HUES48 (cell line): ENCODE measurements around the gene USP2.

Source experiments
- H3K27ac ChIP-seq: one replicate; pipeline ENCODE4 v1.7.0; 2013; ENCODE audit warnings: low read depth, low read length, inconsistent platforms
- H3K27me3 ChIP-seq: 2 replicates; pipeline ENCODE4 v1.6.1; 2013; ENCODE audit warnings: mild to moderate bottlenecking, low read length; ENCODE audit not compliant: control insufficient read depth, insufficient read depth
- H3K36me3 ChIP-seq: 2 replicates; pipeline ENCODE4 v1.6.1; 2013; ENCODE audit warnings: low read length; ENCODE audit not compliant: control insufficient read depth, insufficient read depth
- H3K4me1 ChIP-seq: 2 replicates; pipeline ENCODE4 v1.6.1; 2013; ENCODE audit warnings: mild to moderate bottlenecking, low read length; ENCODE audit not compliant: control insufficient read depth, insufficient read depth
- H3K4me3 ChIP-seq: 2 replicates; pipeline ENCODE4 v1.5.1; 2013; ENCODE audit warnings: mild to moderate bottlenecking, low read depth, low read length
- H3K9ac ChIP-seq: 2 replicates; pipeline ENCODE4 v1.6.1; 2013; ENCODE audit warnings: mild to moderate bottlenecking, low read depth, low read length, moderate library complexity
- H3K9me3 ChIP-seq: 2 replicates; pipeline ENCODE4 v1.6.1; 2013; ENCODE audit warnings: low read length; ENCODE audit not compliant: control insufficient read depth, insufficient read depth

The USP2 gene

DNA sequence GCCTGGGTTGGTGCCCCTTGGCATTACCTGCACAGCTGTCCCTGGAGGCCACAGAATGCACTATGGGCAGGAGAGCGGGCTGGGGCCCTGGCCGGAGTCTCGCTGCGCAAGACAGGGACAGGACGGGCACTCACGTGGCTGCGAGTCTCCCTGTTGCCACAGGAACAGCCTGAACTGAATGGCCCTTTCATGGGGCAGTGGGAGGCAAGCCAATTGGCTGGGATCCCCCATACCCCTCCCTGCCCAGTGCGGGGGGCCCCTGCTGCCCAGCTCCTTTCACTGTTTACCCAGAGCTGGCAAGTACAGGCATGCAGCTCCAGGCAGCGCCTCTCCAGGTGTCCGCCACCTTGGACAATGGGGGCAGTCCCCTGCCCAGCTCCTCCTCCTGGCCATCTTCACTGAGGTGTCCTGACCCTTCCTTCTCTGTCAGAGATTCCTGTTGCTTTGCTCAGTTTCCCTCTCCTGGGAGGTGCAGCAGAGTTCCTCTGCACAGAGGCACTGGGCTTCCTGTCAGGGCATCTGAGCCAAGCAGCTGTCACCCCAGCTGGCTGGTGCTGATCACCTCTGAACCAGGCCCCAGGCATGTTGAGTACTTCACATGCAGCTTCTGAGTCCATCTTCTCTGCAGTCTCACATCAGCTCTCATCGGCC is 5.2 kb downstream of the USP2 start:
- H3K4me3 ChIP-seq: no peak overlapping the region
- peak overlapping the region; percentile 31 for H3K27ac ChIP-seq
- no peaks in the 10 kb centered on the region for H3K9me3 ChIP-seq
- H3K27me3 ChIP-seq: peaks cover 18% of the 10 kb centered on the region
- H3K9ac ChIP-seq: no peak overlapping the region
- H3K36me3 ChIP-seq: no peaks in the 10 kb centered on the region
- peaks cover 64% of the 10 kb centered on the region for H3K4me1 ChIP-seq

DNA sequence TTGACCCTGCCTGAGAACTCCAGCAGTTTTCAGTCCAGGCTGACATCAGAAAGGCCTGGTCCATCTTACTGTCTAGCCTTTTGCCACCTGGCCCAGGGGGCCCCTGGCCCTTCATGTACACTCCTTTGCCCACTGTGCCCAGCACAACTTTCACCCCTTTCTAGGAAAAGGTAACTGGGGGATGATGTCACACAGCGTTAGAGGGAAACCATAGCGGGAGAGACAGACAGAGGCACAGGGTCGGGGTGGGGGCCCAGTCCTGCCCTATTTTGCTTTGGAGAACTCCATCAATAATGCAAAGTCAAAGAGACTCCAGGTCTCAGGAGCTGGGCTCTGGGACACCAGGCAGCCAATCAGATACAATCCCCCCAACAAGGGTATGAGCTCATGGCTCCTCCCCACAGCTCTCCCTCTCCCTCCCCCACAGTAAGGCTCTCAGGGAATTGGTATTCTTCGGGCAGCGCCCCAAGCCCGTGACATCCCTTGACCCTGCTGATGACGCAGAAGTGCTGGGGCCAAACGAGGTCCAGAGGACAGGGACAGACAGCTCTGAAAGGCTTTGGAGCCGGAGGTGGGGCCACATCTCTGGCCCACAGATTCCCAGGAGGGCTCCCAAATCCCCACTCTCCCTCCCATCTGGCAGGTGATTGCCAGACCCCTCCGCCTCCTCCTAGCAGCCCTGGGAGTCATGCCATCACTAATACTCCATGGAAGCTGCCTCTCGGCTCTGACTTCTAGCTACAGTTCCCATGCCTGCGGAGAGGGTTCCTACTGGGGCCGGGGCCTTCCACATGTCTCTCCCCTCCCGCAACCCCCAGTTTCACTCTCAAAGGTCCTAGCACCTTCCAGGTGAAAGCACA is 5.9 kb downstream of the USP2 start:
- no peak overlapping the region for H3K9ac ChIP-seq
- no peaks in the 10 kb centered on the region for H3K9me3 ChIP-seq
- H3K4me3 ChIP-seq: no peak overlapping the region
- H3K27me3 ChIP-seq: peaks cover 11% of the 10 kb centered on the region
- peaks cover 63% of the 10 kb centered on the region for H3K4me1 ChIP-seq
- no peaks in the 10 kb centered on the region for H3K36me3 ChIP-seq
- H3K27ac ChIP-seq: peak overlapping the region; percentile 31

DNA sequence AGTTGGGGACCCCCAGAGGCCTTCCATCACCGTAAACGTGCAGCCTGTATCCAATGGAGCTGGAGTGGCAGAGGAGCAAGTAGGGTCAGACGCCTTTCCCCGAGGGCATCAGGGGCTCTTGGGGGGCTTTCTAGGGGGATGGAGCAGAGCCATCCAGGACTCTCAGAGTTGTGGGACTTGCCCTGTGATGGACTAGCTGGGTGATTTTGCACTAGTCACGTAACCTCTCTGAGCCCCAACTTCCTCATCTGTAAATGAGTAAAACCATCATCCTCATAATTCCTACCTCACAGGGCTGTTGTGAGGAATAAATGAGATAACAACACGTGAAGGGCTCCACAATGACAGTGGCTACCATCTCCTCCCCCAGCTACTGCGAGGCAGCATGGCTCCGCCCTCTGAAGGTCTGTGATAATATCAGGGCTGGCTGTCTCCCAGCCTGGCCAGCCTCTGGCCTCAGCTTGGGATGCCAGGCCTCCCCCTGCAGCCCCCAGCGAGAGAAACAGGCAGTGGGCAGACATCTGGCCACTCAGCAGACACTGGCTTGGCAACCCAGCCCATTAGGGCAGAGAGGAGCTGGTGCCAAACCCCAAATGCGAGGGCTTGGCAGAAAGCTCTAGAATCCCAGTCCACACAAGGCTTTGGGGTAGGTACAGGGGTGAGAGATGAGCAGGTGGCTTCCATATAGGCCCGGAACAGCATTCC is 6.7 kb downstream of the USP2 start:
- Histone ChIP-seq H3K36me3 (no peaks in the 10 kb centered on the region), H3K27ac (no peak overlapping the region), H3K9ac (no peak overlapping the region), H3K27me3 (peaks cover 5% of the 10 kb centered on the region; the same call in 1 of the 2 replicates), H3K9me3 (no peaks in the 10 kb centered on the region), H3K4me3 (no peak overlapping the region), H3K4me1 (peaks cover 58% of the 10 kb centered on the region)

DNA sequence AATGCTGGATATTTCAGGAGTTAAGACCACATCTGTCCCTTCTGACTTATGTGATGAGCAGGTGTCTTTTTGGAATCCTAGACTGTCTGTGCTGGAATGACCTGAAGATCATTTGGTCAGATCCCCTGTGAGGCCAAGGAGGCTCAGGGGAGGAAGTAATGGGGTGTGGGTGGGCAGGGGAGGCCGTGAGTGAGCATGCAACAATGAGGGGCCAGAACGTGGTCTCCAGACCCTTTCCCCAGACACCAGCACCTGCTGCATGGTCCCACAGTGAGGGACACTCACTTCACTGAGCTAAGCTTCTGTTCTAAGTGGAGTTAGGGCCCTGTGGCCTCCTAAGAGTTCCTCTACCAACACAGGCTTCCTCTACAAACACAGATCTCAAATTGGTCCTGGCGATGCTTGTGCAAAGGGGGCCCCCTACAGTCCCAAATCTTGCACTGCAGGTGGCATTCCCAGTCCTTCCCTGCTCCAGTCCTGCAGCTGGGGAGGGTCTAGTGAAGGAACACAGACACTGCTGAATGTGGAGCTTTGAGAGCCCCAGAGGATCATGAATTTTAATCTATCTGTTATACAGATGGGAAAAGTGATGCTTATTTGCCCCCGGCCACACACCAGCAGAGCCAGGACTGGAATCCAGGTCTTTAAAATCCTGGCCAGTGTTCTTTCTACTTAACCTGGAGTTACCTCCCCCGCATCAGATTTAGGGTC is 7.4 kb downstream of the USP2 start:
- no peaks in the 10 kb centered on the region for H3K9me3 ChIP-seq
- no peak overlapping the region for H3K4me3 ChIP-seq
- no peaks in the 10 kb centered on the region for H3K36me3 ChIP-seq
- no peak overlapping the region for H3K27ac ChIP-seq
- H3K4me1 ChIP-seq: peaks cover 53% of the 10 kb centered on the region
- no peak overlapping the region for H3K9ac ChIP-seq
- no peaks in the 10 kb centered on the region for H3K27me3 ChIP-seq

DNA sequence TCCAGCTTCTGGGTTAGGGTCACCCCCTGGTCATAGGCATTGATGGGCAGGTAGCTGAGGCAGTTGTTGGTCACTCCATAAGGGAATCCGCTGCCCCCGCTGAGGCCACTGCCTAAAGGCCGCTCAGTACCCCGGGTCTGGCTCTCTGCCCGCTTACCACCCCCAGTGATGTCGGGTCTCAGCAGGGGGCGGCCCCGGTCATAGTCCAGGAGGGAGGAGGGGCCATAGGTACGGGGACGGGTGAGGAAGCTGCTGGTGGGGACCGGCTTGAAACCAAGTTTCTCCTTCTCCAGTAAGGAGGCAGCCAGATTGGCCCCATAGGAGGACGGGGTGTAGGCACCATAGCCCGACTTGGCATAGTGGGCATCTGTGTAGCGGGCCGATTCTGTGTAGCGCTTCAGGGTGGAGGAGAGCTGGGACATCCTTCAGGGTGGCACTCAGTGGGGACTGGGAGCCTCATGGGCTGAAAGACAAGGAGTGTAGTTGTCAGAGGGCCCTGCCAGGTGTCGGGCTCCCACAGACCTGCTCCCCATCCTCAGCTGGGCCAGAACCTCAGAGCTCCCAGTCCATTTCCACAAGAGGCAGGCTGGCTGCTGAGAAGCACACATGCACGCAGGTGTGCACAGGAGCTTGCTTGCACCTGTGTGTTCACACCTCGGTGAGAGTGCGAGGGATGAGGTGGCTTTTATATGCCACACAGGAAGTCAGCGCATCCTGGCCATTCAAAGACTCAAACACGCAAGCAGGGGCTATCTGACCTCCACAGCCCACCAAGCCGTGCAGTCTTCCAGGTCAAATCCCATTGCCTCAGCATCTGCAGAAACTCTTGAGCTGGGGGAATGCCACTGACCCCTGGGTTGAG is 8.2 kb downstream of the USP2 start:
- Histone ChIP-seq H3K4me3 (no peak overlapping the region), H3K27me3 (no peaks in the 10 kb centered on the region), H3K36me3 (no peaks in the 10 kb centered on the region), H3K9ac (no peak overlapping the region), H3K27ac (no peak overlapping the region), H3K9me3 (no peaks in the 10 kb centered on the region), H3K4me1 (peaks cover 49% of the 10 kb centered on the region)

DNA sequence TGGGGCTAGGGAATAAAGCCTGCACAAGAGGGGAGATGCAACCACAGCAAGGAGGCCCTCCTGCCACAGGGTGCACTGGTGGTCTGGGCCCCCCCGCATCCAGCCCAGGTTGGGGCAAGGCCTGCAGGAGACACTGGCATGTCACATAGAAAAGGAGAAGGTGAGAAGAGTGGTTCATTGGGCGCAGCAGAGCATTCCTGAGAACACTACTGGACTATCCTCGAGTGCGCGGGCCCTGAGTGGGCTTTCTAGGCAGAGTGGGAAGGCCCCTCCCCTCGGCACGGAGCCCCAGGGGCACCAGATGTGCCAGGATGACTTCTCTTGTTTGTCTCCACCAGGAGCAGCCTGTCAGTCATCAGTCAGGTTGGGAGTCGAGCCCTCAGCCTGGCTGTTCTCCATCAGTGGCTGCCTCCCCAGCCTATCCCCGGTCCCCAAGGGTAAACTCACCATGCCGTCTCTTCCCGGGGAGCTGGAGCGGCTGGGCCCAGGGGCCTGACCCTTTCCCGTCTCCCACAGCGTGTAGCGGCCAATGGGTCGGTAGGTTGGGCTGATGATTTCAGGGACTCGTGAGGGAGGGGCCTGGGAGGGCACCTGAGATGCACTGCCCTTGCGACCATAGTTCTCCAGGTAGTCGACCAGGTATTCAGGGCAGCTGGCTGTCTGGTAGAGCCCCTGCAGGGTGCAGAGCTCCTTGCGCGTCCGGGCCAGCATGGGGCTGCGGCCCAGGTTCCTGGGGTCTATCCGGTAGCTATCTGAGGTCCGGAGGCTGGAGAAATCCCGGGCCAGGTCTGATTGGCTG is 9.0 kb downstream of the USP2 start:
- H3K27me3 ChIP-seq: no peaks in the 10 kb centered on the region

DNA sequence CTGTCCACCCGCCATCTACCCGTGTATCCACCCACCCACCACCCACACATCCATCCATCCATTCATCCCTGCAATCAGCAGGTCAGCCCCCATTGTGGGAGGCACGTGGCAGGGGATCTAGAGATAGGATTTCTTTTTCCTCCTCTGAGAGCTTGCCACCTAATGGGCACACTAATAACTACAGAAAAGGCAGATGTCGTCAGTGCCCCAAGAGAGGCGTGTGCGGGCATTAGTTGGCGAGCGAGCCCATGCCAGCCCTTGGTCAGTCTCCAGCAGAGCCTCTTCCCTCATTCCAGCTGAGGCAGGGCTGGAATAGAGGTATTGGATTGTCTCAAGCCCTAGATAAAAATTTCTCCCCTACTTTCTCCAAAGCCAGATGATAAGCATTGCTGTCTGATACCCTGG is 9.7 kb downstream of the USP2 start:
- no peaks in the 10 kb centered on the region for H3K9me3 ChIP-seq
- peaks cover 43% of the 10 kb centered on the region for H3K4me1 ChIP-seq
- H3K9ac ChIP-seq: no peak overlapping the region
- no peak overlapping the region for H3K4me3 ChIP-seq
- no peaks in the 10 kb centered on the region for H3K36me3 ChIP-seq
- H3K27ac ChIP-seq: no peak overlapping the region
- H3K27me3 ChIP-seq: 0 out of 2 replicates have a peak, but pooled peaks cover 2% of the 10 kb centered on the region

More for the DNA sequence above, 9.0 kb downstream of the USP2 start:
- H3K9me3 ChIP-seq: no peaks in the 10 kb centered on the region
- H3K4me3 ChIP-seq: no peak overlapping the region
- no peak overlapping the region for H3K27ac ChIP-seq
- H3K4me1 ChIP-seq: peaks cover 46% of the 10 kb centered on the region
- H3K9ac ChIP-seq: no peak overlapping the region
- no peaks in the 10 kb centered on the region for H3K36me3 ChIP-seq

DNA sequence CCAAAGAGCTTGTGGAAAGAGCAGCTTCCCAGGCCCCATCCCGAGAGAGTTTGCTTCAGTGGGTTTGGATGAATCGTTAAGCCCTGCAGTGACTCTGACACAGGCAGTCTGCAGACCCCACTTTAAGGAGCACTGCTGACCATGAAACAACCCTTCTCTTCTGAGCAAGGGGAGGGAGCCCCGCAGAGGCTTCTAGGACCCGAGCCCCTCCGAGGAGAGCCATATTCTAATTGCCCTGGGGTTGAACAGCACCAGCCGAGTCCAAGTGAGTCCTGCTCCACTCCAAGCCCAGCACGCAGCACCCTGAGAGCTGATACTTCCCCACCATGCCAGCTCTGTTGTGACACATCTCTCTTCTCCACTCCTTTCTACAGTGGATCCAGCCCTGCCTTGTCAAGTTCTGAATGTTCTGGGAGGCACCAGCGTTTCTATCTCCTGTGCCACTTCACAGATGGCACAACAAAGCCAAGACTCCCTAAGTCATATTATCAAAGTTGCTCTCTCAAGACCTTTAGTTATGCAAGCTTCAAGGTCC is 10.4 kb downstream of the USP2 start:
- H3K4me1 ChIP-seq: peaks cover 36% of the 10 kb centered on the region
- H3K9me3 ChIP-seq: no peaks in the 10 kb centered on the region
- peaks cover 5% of the 10 kb centered on the region; the same call in 1 of the 2 replicates for H3K27me3 ChIP-seq
- no peak overlapping the region for H3K27ac ChIP-seq
- H3K4me3 ChIP-seq: no peak overlapping the region
- H3K9ac ChIP-seq: no peak overlapping the region
- H3K36me3 ChIP-seq: no peaks in the 10 kb centered on the region

DNA sequence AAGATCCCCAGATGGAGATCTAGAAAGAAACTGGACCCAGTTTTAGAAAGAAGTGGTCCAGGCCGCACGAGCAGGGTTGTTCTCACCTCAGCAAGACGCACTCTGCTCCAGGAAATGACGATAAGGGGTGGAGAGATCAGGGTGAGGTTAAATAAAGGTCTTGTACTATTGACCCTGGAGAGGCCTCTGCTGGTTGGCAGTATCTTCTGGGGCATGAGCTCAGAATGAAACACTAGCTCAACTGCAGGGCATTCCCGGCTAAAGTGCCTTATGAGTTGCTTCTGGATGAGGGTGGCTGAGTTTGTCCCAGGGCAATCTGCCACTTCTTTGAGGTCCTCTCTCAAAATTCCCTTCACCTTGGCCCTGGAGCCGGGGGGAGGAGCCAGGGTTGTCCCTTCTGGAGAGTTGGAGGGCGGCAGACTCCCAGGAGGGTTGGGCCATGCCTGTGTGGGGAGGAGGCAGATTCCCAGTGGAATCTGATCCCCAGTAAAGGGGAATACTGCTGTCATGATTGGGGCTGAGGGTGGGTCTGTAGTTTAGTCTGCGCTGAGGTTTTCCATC is 10.9 kb downstream of the USP2 start:
- no peaks in the 10 kb centered on the region for H3K36me3 ChIP-seq
- no peak overlapping the region for H3K4me3 ChIP-seq
- no peak overlapping the region for H3K9ac ChIP-seq
- H3K4me1 ChIP-seq: peaks cover 31% of the 10 kb centered on the region
- peaks cover 8% of the 10 kb centered on the region for H3K27me3 ChIP-seq
- H3K27ac ChIP-seq: no peak overlapping the region
- no peaks in the 10 kb centered on the region for H3K9me3 ChIP-seq
